Fibroblast of the aortic adventitia (primary cell): ENCODE measurements around the gene UEVLD. TPM values are rescaled to one million over a fixed set of nuclear protein-coding genes. Genes with fewer than 3 reads are reported as not detected.

ENCODE experiments used
- DNase-seq: peaks from one replicate; pipeline ENCODE4 v3.0.0-alpha.2; 2010; ENCODE audit warnings: low read depth
- H3K4me3 ChIP-seq: 2 replicates; pipeline ENCODE4 v1.5.1; 2011; ENCODE audit warnings: low read depth, mild to moderate bottlenecking, control low read depth, low read length, moderate library complexity
- total RNA-seq: library from RNA; depleted of rRNA; stranded (reverse); fragments of >200 nt; gene quantifications from 2 replicates; pipeline ENCODE4 v1.2.3, GENCODE V29; 2012; ENCODE audit warnings: low replicate concordance
- TF ChIP-seq, protein P1 (sequence below): IDR thresholded peaks from 2 replicates; pipeline ENCODE4 v1.5.1; 2011; ENCODE audit warnings: mild to moderate bottlenecking, low read length, control low read depth, inconsistent platforms; ENCODE audit not compliant: insufficient read depth

UEVLD gene
- total RNA-seq, 1 donor: 35.2 TPM

GRCh38 chr11:18623707-18624106, 35.2 kb upstream of the UEVLD start:
- H3K4me3 ChIP-seq: no peak overlapping the region
- DNase-seq: no peak
- TF ChIP-seq, protein P1, sequence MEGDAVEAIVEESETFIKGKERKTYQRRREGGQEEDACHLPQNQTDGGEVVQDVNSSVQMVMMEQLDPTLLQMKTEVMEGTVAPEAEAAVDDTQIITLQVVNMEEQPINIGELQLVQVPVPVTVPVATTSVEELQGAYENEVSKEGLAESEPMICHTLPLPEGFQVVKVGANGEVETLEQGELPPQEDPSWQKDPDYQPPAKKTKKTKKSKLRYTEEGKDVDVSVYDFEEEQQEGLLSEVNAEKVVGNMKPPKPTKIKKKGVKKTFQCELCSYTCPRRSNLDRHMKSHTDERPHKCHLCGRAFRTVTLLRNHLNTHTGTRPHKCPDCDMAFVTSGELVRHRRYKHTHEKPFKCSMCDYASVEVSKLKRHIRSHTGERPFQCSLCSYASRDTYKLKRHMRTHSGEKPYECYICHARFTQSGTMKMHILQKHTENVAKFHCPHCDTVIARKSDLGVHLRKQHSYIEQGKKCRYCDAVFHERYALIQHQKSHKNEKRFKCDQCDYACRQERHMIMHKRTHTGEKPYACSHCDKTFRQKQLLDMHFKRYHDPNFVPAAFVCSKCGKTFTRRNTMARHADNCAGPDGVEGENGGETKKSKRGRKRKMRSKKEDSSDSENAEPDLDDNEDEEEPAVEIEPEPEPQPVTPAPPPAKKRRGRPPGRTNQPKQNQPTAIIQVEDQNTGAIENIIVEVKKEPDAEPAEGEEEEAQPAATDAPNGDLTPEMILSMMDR: no peak

- DNase-seq: peak; percentile 90
- peak overlapping the region; percentile 31 for H3K4me3 ChIP-seq
- TF ChIP-seq, protein P1: no peak
Observed at GRCh38 chr11:18618342-18619025, 29.9 kb upstream of the UEVLD start.

DNA sequence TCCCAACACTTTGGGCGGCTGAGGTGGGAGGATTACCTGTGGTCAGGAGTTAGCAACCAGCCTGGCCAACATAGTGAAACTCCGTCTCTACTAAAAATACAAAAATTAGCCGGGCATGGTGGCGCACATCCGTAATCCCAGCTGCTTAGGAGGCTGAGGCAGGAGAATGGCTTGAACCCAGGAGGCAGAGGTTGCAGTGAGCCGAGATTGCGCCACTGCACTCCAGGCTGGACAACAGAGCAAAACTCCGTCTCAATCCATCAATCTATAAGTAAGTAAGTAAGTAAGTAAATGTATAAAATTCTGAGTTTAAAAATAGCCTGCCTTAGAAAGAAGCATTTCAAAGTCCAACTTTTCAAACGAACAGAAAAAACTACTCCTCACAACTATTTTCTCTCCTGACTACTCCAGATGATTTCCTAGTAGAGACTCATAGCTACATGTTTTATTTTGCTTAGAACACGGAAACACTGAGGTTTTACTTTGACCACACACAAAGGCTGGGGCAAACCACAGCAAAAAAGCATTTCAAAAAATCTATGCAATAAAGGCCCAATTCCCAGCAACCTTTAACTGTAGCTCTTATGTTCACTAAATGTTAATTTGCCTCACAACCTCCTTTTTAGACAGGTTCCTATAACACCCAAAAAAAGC, 29.3 kb upstream of the UEVLD start:
- peak; percentile 67 for DNase-seq
- TF ChIP-seq, protein P1: no peak
- H3K4me3 ChIP-seq: peak overlapping the region; percentile 6

DNA sequence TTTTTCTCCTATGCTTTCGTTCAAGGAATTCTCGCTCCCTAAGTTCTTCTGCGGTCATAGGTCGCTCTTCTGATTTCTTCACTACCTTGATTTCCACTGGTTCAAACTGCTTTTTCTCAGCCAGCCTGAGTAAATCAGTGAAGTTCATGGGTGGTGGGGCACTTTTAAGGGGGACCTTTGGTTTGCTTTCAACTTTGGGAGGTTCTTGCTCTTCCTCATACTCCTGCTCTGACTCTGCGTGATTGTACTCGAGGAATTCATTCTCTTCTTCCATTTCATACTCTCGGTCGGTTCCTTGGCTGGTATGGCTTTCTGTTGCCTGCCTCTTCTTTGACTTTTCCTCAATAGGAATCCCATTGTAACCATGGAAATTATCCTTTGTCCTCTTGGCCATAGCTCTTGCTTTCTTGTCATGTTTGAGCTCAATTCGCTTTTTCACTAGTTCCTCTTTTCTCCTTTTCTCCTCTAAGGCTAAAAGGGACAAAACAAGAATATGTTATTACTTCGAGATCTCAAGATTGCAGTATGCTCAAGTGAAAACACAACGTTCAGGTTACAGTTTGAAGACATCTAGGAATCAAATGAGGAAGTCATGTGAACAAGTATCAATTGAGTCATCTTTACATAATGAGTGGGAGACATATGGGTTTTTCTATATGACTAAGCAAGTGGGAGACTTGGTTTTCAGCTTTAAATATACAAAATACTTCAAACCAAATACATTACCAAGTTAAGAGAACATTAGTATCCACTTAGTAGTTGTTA, 27.3 kb upstream of the UEVLD start:
- no peak for DNase-seq
- TF ChIP-seq, protein P1: no peak
- H3K4me3 ChIP-seq: no peak overlapping the region

DNA sequence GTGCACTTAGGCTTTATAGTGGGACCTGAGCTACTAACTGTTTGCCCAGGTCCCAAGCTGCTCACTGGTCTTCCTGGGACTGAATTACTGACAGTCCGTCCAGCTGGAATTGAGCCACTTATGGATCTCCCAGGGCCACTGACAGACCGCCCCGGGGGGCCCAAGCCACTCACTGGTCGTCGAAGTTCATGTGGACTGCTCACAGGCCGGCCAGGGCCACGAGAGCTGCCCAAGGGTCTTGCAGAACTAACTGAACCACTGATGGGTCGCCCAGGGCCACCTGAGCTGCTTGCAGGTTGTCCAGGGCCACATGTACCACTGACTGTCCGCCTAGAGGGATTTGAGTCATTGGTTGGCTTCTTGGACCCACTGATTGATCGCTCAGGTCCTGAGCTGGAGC, 26.1 kb upstream of the UEVLD start:
- no peak for DNase-seq
- H3K4me3 ChIP-seq: no peak overlapping the region
- TF ChIP-seq, protein P1: no peak

DNA sequence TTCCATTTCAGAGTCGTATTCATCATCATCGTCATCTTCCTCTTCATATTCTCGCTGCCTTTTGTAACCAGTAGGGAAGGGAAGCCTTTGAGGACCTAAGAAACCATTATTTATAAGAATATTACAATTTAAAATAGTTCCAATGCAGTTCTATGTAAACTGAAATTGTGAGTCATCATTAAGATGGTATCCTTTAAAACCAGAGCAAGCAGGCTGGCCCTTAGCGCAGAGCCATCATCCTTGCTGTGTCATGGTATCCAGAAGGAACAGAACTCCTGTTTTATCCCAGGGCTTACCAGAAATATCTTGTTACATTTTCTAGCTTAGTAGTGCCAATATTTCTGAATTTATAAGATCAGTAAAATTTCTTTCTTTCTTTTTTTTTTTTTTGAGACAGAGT, 23.9 kb upstream of the UEVLD start:
- TF ChIP-seq, protein P1: no peak
- H3K4me3 ChIP-seq: no peak overlapping the region
- no peak for DNase-seq
